ENCODE measurements around the gene SQOR.

The SQOR gene

GRCh38 chr15:45650889-45651525, 16.2 kb downstream of the SQOR start:
- Histone ChIP-seq H3K4me3 (ENCODE audit: low read length) (no peak overlapping the region), H3K36me3 (ENCODE audit: control insufficient read depth, insufficient read depth, low read length) (no peaks in the 10 kb centered on the region), H3K9me3 (ENCODE audit: control insufficient read depth, low read length) (no peaks in the 10 kb centered on the region), H3K9ac (ENCODE audit: low read length) (no peak overlapping the region), H3K27me3 (ENCODE audit: control insufficient read depth, insufficient read depth, low read length) (no peaks in the 10 kb centered on the region), H3K4me1 (ENCODE audit: control insufficient read depth, insufficient read depth, low read length) (peaks cover 32% of the 10 kb centered on the region)

- Histone ChIP-seq H3K27me3 (ENCODE audit: control insufficient read depth, insufficient read depth, low read length) (no peaks in the 10 kb centered on the region), H3K9ac (ENCODE audit: low read length) (no peak overlapping the region), H3K36me3 (ENCODE audit: control insufficient read depth, insufficient read depth, low read length) (no peaks in the 10 kb centered on the region), H3K4me3 (ENCODE audit: low read length) (no peak overlapping the region), H3K9me3 (ENCODE audit: control insufficient read depth, low read length) (no peaks in the 10 kb centered on the region), H3K4me1 (ENCODE audit: control insufficient read depth, insufficient read depth, low read length) (peaks cover 29% of the 10 kb centered on the region)
These were observed 19.0 kb downstream of the SQOR start for GRCh38 chr15:45653702-45654424.

- Histone ChIP-seq H3K4me1 (ENCODE audit: control insufficient read depth, insufficient read depth, low read length) (peaks cover 21% of the 10 kb centered on the region), H3K9me3 (ENCODE audit: control insufficient read depth, low read length) (no peaks in the 10 kb centered on the region), H3K27me3 (ENCODE audit: control insufficient read depth, insufficient read depth, low read length) (no peaks in the 10 kb centered on the region), H3K36me3 (ENCODE audit: control insufficient read depth, insufficient read depth, low read length) (no peaks in the 10 kb centered on the region), H3K9ac (ENCODE audit: low read length) (no peak overlapping the region), H3K4me3 (ENCODE audit: low read length) (no peak overlapping the region)
These were observed 19.9 kb downstream of the SQOR start for GRCh38 chr15:45654749-45655148.

- peaks cover 26% of the 10 kb centered on the region for H3K4me1 ChIP-seq (ENCODE audit: control insufficient read depth, insufficient read depth, low read length)
- H3K36me3 ChIP-seq (ENCODE audit: control insufficient read depth, insufficient read depth, low read length): no peaks in the 10 kb centered on the region
- H3K9ac ChIP-seq (ENCODE audit: low read length): no peak overlapping the region
These were observed 22.4 kb downstream of the SQOR start for GRCh38 chr15:45657254-45657653.

GRCh38 chr15:45657764-45658545, 23.1 kb downstream of the SQOR start:
- Histone ChIP-seq H3K27me3 (ENCODE audit: control insufficient read depth, insufficient read depth, low read length) (no peaks in the 10 kb centered on the region), H3K36me3 (ENCODE audit: control insufficient read depth, insufficient read depth, low read length) (no peaks in the 10 kb centered on the region), H3K9me3 (ENCODE audit: control insufficient read depth, low read length) (no peaks in the 10 kb centered on the region), H3K4me1 (ENCODE audit: control insufficient read depth, insufficient read depth, low read length) (peaks cover 26% of the 10 kb centered on the region), H3K9ac (ENCODE audit: low read length) (no peak overlapping the region), H3K4me3 (ENCODE audit: low read length) (no peak overlapping the region)

More at GRCh38 chr15:45657254-45657653, 22.4 kb downstream of the SQOR start:
- Histone ChIP-seq H3K27me3 (ENCODE audit: control insufficient read depth, insufficient read depth, low read length) (no peaks in the 10 kb centered on the region), H3K9me3 (ENCODE audit: control insufficient read depth, low read length) (no peaks in the 10 kb centered on the region), H3K4me3 (ENCODE audit: low read length) (no peak overlapping the region)

- Histone ChIP-seq H3K36me3 (ENCODE audit: control insufficient read depth, insufficient read depth, low read length) (no peaks in the 10 kb centered on the region), H3K9me3 (ENCODE audit: control insufficient read depth, low read length) (no peaks in the 10 kb centered on the region), H3K27me3 (ENCODE audit: control insufficient read depth, insufficient read depth, low read length) (no peaks in the 10 kb centered on the region), H3K9ac (ENCODE audit: low read length) (no peak overlapping the region), H3K4me1 (ENCODE audit: control insufficient read depth, insufficient read depth, low read length) (peaks cover 18% of the 10 kb centered on the region), H3K4me3 (ENCODE audit: low read length) (no peak overlapping the region)
These were observed 25.6 kb downstream of the SQOR start for GRCh38 chr15:45660231-45660979.

GRCh38 chr15:45662375-45662774, 27.5 kb downstream of the SQOR start:
- Histone ChIP-seq H3K27me3 (ENCODE audit: control insufficient read depth, insufficient read depth, low read length) (no peaks in the 10 kb centered on the region), H3K4me3 (ENCODE audit: low read length) (no peak overlapping the region), H3K9me3 (ENCODE audit: control insufficient read depth, low read length) (no peaks in the 10 kb centered on the region), H3K9ac (ENCODE audit: low read length) (no peak overlapping the region), H3K36me3 (ENCODE audit: control insufficient read depth, insufficient read depth, low read length) (no peaks in the 10 kb centered on the region), H3K4me1 (ENCODE audit: control insufficient read depth, insufficient read depth, low read length) (peaks cover 13% of the 10 kb centered on the region)

- H3K36me3 ChIP-seq (ENCODE audit: control insufficient read depth, insufficient read depth, low read length): no peaks in the 10 kb centered on the region
These were observed 29.6 kb downstream of the SQOR start for GRCh38 chr15:45664451-45664850.

GRCh38 chr15:45665261-45665660, 30.4 kb downstream of the SQOR start:
- Histone ChIP-seq H3K36me3 (ENCODE audit: control insufficient read depth, insufficient read depth, low read length) (no peaks in the 10 kb centered on the region), H3K9ac (ENCODE audit: low read length) (no peak overlapping the region), H3K9me3 (ENCODE audit: control insufficient read depth, low read length) (no peaks in the 10 kb centered on the region), H3K4me3 (ENCODE audit: low read length) (no peak overlapping the region), H3K4me1 (ENCODE audit: control insufficient read depth, insufficient read depth, low read length) (peaks cover 6% of the 10 kb centered on the region), H3K27me3 (ENCODE audit: control insufficient read depth, insufficient read depth, low read length) (no peaks in the 10 kb centered on the region)

More at GRCh38 chr15:45664451-45664850, 29.6 kb downstream of the SQOR start:
- Histone ChIP-seq H3K4me1 (ENCODE audit: control insufficient read depth, insufficient read depth, low read length) (peaks cover 9% of the 10 kb centered on the region), H3K9ac (ENCODE audit: low read length) (no peak overlapping the region), H3K9me3 (ENCODE audit: control insufficient read depth, low read length) (no peaks in the 10 kb centered on the region), H3K4me3 (ENCODE audit: low read length) (no peak overlapping the region), H3K27me3 (ENCODE audit: control insufficient read depth, insufficient read depth, low read length) (no peaks in the 10 kb centered on the region)

- no peaks in the 10 kb centered on the region for H3K36me3 ChIP-seq (ENCODE audit: control insufficient read depth, insufficient read depth, low read length)
- no peak overlapping the region for H3K4me3 ChIP-seq (ENCODE audit: low read length)
- no peaks in the 10 kb centered on the region for H3K9me3 ChIP-seq (ENCODE audit: control insufficient read depth, low read length)
- H3K4me1 ChIP-seq (ENCODE audit: control insufficient read depth, insufficient read depth, low read length): no peaks in the 10 kb centered on the region
- no peak overlapping the region for H3K9ac ChIP-seq (ENCODE audit: low read length)
- no peaks in the 10 kb centered on the region for H3K27me3 ChIP-seq (ENCODE audit: control insufficient read depth, insufficient read depth, low read length)
These were observed 31.5 kb downstream of the SQOR start for GRCh38 chr15:45666119-45666875.

- Histone ChIP-seq H3K36me3 (ENCODE audit: control insufficient read depth, insufficient read depth, low read length) (no peaks in the 10 kb centered on the region), H3K4me1 (ENCODE audit: control insufficient read depth, insufficient read depth, low read length) (no peaks in the 10 kb centered on the region), H3K27me3 (ENCODE audit: control insufficient read depth, insufficient read depth, low read length) (no peaks in the 10 kb centered on the region), H3K4me3 (ENCODE audit: low read length) (no peak overlapping the region), H3K9me3 (ENCODE audit: control insufficient read depth, low read length) (no peaks in the 10 kb centered on the region), H3K9ac (ENCODE audit: low read length) (no peak overlapping the region)
These were observed 32.2 kb downstream of the SQOR start for GRCh38 chr15:45667002-45667401.
